Hindlimb muscle (tissue), 1 donor: ENCODE data around the gene SECTM1. TPM values are rescaled to one million over a fixed set of nuclear protein-coding genes. Genes with fewer than 3 reads are reported as not detected.

Experiments used
- DNase-seq: peaks from one replicate; pipeline ENCODE4 v3.0.0-alpha.2; 2013
- polyA plus RNA-seq: library from polyadenylated mRNA; unstranded; fragments of 120-200 nt; gene quantifications from one replicate; pipeline ENCODE4 v1.2.1, GENCODE V29; 2013; ENCODE audit not compliant: insufficient read length

SECTM1 gene
- polyA plus RNA-seq, 1 donor: 5.5 TPM

DNA sequence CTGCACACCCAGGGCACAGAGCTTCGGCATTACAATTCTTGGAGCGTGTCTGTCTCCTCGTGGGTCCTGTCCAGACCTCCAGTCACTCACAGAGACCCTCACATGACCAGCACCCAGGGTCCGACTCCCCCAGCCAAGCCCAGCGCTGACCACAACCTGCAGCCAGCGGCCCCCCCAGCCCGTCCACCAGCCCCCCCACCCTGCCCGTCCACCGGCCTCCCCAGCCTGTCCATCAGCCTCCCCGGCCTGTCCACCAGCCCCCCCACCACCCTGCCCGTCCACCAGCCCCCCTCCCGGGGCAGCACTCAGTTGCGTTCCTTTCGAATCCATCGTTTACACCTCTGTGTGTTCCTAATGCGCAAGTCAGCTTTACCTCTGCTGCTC lies 5.8 kb downstream of the SECTM1 start:
- DNase-seq: no peak

DNA sequence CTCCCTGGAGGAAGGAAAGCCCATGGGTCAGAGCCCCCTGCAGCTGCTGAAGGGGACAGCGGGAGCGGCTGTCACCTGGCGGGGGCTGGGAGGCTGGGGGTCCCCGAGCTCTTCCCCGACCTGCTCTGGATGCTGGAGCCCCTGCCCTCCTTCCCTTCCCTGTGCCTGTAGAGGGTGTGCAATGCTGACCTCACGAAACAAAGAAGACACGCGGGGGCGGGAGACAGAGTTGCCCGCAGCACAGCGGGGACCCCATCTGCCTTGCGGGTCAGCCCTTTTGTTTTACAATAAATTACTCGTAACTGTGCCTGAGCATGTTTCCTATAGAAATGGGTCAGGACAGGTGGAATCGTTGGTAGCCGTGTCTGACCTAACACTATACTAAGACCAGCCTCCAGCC lies 6.3 kb downstream of the SECTM1 start:
- no peak for DNase-seq

DNA sequence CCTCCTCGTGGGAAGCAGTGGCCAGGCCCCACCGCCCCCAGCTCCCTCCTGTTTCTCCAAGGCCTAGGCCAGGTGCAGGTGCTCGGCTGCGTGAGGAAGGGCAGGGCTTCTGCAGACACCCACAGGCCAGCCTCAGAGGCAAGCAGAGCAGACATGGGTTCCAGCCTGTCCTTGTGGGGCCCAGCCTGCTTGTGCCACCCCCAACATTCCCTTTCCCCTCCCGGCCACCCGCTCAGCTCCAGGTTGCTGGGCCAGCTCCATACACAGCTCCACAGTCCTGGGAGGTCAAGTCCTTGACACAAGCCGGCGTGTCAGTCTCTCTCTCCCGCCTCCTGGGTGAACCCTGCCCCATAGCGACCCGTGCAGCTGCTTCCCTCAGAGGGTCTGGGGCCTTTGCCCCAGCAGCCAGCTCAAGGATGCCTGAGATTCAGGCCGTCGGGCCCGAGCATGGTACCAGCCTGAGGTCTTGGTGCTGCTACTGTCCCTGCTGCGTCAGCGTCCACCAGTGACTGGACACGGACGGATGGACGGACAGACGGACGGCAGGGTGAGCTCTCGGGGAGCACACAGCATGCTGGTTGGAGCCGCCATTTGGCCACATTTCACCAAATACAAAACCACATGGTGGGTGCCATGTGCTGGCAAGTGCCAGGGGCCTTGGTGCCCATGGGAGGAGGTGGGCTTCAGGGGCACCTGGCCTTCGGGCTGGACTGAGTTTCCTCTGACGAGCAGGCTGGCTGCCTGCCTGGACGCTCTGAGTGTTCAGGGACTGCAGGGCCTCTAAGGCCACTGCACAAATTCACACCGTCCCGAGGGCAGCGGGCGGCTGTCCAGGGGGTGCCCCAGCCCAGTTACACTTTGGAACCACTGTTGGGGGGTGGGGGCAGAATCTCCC lies 8.0 kb downstream of the SECTM1 start:
- DNase-seq: no peak

DNA sequence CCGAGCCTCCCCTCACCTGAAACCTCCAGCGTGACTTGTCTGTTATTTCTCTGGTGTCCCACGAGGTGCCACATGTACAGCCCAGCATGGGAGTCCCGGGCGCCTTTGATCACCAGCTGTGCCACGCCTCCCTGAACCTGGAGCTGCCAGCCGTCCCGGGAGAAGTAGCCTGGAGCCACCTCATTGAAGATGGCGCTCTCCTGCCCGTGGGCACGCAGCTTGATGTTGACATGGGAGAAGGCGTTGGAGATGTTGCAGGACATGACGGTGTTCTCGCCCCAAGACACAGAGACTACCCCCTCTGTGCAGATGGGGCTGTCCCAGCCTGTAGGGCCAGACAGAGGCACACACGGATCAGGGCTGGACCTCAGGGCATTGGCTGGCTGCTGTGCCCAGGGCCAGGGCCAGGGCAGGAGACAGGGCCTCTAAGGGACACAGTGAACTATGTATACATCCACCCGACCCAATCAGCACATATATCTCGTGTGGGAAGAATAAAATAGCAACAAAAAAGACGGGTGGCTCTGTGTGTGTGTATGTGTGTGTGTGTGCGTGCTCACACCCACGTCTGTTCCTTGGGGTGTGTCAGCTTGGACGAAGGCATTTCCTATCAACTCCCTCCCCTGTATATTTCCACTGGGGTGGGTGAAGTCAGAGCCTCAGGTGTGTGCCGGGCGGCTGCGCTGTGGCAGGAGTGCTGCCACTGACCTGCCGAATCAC lies 8.8 kb downstream of the SECTM1 start:
- DNase-seq: no peak

DNA sequence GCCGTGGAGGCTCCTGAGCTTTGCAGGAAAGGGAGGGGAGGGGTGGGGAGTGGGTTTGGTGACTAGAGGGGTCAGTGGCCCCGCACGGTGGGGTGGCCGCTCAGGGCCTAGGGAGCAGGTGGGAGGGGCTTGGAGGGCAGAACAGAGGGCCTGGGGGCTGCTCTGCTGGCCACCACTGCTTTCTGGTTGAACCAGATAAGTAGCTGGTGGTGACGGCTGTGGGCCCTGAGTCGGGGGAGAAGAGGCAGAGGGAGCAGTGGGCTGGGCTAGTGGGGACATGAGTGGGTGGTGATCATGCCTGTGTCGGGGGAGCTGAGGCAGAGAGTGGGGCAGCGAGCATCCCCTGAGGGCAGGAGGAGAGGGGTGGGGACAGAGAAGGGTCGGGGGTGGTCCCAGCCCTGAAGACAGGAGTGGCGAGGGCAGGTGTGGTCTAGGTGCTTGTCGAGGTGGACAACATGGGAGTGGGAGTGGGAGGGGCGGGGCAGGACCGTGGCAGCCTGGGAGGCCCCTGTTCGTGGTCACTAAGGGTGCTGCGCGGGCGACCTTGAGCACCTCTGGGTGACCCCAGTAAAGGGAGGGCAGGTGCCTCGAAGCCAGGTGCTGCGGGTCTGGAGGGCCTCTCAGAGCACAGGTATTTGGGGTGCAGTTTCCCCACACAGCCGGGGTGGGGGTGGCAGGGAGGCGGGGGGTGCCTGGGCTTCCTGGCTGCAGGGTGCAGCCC lies 9.9 kb downstream of the SECTM1 start:
- no peak for DNase-seq

DNA sequence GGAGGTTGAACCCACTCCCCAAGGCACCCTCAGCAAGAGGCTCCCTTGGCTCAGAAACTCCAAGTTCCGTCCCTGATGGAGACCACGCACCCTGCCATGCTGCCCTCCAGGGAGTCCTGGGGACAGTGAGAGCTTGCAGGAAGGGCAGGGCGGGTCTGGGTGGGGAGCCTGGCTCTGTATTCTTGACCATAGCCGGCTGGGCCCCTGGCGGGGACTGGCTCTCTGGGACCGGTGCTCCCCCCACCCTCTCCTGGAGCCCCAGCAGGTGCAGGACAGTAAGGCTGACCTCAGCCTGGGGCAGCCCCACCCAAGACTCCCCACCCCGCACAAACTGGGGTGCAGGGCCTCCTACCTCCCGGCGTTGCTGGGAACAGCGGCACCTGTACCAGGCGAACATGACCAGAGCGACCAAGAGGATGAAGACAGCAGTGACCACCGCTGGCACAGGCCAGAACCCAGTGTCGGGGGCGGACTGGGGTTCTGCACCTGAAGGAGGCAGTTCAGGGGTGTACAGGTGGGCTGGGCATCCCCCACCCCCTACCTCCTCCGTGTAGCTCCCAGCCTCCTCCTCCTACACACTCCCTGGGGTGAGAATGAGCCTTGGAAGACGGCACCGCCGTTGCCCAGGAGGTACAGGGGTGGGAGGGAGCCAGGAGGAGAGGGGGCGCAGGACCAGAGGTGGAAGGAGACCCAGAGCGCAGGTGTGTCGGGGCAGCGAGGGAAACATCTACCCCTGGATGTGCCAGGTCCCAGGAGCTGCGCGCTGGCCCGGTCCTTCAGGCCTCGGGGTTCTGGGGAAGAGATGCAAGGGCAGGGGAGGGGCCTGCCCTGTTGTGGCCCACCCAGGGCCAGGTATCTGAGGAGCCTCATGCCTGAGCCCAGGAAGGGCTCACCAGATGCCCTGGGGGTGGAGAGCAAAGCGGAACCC lies 10.8 kb downstream of the SECTM1 start:
- DNase-seq: no peak

DNA sequence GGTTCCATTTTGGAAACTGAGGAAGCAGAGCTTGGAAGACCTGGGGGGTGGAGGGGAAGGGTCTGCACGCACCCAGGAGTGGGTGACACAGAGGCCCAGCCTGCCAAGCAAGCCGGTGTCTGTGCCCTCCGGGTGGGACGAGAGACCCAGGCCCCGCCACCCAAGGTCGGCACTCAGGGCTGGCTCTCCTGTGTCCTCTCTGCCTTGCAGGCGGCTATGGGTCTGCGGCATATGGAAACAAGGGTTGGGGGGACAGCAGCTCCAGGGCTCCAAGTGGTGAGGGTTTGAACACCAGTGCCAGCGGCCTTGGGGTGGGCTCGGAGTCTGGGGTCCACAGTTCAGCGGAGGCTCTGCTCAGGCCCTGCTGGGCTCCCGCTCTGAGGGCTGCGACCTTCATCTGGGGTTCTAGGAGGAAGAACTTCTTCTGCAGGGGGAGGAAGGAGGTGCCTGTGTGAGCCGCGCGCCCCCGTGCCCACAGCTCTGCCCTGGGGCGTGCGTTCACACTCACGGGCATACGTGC lies 11.6 kb downstream of the SECTM1 start:
- DNase-seq: no peak

DNA sequence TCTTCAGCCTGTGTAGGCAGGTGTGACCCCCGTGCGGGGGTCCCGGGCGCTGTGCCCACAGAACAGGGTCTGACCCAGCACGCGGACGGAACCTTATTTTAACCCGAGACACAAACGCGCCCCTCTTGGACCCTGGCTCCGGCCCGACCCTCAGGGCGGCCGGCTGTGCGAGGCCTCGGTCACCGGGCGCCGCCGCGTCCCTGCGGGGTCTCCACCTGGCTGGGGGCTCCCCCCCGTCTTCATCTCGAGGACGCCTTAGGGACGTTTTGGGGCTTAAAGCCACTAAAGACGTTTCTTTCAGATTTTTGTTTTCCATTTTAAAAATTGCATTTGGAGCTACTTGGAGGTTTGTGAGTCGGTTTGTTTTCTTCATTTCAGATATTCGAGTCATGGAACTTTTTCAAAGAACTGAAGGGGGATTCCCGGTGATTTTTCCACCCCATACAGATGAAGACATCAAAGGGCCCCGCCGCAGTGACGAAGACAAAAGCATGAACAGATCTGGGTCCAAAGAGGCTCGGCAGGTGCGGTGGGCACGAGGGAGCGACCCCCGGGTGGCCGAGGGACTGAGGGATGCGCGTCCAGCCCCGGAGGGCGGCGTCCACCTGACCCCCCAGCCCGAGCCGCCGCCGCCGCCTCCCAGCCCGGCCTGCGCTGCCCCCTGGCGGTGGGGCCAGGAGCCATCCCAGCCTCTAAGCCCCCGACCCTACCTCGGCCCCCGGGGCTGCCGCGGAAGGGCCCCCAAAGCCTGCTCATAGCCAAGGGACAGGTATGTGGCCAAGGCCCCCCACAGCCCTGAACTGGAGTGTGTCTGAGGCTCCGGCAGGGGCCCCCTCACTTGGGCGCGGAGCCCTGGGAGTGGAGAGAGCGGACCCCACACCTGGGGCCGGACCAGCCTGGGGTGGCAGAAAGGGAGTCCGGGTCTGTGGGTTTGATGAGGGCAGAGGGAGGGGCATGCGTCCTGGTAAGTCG lies 12.3 kb downstream of the SECTM1 start:
- DNase-seq: no peak

DNA sequence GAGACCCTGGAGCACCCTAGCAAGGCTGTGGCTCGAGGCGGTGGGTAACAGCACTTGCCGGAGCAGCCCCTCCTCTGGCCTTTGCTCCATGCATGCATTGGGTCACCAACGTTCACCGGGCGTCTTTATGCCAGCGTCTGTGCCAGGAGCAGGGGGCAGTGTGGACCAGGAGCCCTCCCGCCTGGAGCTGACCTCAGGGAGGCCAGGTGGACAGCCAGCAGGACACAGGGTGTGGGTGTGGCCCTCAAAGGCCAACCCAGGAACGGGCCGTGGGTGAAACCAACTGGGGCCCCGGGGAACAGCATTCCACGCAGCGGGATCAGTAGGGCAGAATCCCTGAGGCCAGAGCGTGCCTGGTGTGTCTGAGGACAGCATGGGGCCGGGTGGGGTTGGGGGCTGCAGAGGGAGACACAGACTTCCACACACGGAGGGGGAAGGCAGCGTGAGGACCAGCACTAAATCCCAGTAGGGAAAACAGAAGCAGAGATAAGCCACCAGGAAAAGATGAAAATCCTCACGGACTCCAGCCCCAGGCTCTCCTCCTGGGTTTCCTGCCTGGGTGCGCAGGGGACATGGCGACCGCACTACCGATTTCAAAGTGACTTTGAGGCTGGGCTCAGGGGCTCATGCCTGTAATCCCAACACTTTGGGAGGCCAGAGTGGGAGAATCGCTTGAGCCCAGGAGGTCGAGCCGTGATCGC lies 13.3 kb downstream of the SECTM1 start:
- no peak for DNase-seq

DNA sequence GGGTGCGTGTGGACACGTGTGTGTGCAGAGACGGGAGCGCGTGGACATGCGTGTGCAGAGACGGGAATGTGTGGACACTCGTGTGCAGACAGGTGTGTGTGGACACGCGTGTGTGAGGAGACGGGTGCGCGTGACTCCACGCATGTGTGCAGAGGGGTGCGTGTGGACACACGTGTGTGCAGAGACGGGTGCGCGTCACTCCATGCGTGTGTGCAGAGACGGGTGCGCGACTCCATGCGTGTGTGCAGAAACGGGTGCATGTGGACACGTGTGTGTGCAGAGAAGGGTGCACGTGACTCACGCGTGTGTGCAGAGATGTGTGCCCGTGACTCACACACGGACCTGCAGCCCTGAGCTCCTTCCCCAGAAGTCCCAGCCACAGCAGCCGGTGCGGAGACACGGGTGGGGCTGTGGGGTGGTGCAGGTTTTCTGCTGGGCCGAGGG lies 13.9 kb downstream of the SECTM1 start:
- no peak for DNase-seq

DNA sequence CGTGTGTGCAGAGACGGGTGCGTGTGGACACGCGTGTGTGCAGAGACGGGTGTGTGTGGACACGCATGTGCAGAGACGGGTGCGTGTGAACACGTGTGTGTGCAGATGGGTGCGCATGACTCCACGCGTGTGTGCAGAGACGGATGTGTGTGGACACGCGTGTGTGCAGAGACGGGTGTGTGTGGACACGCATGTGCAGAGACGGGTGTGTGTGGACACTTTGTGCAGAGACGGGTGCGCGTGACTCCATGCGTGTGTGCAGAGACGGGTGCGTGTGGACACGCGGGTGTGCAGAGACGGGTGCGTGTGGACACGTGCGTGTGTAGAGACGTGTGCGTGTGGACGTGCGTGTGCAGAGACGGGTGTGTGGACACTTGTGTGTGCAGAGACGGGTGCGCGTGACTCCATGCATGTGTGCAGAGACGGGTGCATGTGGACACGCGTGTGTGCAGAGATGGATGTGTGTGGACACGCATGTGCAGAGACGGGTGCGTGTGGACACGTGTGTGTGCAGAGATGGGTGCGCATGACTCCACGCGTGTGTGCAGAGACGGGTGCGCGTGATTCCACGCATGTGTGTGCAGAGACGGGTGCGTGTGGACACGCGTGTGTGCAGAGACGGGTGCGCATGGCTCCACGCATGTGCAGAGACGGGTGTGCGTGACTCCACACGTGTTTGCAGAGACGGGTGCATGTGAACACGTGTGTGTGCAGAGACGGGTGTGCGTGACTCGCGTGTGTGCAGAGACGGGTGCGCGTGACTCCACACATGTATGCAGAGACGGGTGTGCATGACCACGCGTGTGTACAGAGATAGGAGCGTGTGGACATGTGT lies 14.6 kb downstream of the SECTM1 start:
- no peak for DNase-seq

DNA sequence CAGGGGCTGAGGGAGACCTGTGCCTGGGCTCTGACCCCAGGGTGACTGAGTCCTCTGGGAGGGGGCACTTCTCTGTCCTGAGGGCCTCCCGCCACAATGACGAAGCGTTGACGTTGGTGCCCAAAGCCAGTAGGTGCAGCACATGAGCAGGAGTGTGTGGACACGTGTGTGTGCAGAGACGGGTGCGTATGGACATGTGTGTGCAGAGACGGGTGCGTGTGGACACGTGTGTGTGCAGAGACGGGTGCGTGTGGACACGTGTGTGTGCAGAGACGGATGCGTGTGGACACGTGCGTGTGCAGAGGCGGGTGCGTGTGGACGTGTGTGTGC lies 15.4 kb downstream of the SECTM1 start:
- no peak for DNase-seq

DNA sequence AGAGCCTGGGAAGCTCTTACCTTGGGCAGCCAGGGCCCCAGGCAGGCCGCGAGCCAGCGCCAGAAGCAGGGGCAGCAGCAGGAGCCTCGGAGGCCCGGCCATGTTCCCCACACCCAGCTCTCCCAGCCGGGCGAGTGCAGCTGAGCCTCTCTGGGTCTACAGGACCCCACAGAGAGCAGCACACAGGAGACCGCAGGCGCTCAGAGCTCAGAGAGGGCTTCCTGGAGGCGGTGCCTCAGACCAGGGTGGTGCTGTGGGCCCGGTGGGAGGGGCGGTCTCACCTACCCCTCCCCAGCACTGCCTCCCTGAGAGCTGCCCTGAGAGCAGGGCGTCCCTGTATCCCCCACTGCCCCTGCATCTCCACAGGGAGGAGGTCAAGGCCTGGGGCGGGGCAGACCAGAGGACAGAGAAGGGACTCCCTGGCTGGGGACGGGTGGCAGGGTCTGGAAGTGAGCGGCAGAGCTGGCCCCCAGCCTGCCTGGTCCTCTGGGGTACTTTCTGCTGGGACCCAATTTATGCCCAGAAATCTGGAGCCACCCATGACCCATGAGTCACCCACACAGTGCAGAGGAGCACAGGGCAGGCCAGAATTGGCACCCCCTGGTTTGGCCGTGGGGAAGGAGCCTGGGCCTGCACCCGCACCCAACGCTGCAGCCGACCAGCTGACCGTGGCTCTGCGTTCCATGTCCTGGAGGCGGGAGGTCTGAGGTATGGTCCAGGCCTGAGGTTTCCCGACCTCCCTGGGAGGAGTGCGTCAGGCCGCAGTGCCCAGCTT lies 16.0 kb downstream of the SECTM1 start, which contains the start of gene CD7:
CD7 (minus strand) TSS at position 215 of the 775 bp plus-strand sequence; CDS start at position 102, 113 bp downstream.
- no peak for DNase-seq

DNA sequence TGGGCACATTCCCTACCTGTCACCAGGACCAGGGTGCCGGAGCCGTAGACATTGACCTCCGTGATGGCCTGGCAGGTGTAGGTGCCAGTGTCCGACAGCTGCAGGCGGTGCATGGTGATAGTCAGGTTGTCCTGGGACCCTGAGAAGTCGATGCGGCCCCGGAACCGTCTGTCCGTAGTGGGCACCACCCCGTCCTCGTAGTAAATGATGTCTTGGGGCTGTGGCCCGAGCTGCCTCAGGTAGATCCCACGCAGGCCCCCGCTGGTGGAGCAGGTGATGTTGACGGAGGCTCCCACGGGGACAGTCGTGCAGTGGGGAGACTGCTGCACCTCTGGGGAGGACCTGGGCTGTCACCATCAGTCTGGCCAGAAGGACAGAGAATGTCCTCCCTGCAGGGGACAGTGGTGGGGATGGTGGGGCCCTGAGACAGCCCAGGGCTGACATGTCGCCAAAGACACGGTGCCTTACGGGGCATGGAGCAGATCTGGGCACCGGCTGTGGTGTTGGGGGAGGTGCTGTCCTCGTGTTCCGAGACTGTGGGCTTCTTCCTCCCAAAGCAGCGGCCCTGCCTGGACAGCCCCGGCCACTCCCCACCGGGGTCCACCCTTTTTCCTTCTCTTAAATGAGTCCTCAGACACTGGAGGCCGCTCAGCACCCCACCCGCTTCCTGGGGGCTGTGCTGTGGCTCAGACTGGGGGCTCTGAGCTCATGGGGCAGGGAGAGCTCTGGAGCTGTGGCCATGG lies 16.7 kb downstream of the SECTM1 start:
- DNase-seq: no peak

DNA sequence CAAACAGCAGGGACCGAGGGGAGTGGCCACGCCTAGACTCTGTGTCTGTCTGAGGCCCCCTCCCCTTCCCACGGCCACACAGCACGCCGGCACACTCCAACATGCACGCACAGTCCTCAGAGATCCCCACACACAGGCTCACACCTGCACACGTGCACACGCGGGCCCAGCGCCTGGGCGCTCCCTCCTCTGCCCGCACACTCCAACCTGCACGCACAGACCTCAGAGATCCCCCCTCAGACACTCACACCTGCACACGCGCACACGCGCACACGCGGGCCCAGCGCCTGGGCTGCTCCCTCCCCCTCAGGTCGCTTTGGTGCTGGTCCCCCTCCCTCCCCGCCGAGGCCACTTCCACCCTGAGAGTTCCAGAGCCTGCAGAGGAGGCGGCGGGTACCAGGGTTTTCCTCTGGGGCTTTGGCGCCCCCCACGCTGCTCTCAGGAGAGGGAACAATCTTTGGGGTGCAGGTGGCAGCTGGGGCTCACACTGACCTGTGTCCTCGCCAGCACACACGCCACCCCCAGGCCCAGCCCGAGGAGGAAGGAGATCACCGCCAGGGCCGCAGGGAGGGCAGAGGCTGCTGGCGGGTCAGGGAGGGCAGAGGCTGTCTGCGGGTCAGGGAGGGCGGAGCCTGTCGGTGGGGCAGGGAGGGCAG lies 17.7 kb downstream of the SECTM1 start:
- DNase-seq: no peak

DNA sequence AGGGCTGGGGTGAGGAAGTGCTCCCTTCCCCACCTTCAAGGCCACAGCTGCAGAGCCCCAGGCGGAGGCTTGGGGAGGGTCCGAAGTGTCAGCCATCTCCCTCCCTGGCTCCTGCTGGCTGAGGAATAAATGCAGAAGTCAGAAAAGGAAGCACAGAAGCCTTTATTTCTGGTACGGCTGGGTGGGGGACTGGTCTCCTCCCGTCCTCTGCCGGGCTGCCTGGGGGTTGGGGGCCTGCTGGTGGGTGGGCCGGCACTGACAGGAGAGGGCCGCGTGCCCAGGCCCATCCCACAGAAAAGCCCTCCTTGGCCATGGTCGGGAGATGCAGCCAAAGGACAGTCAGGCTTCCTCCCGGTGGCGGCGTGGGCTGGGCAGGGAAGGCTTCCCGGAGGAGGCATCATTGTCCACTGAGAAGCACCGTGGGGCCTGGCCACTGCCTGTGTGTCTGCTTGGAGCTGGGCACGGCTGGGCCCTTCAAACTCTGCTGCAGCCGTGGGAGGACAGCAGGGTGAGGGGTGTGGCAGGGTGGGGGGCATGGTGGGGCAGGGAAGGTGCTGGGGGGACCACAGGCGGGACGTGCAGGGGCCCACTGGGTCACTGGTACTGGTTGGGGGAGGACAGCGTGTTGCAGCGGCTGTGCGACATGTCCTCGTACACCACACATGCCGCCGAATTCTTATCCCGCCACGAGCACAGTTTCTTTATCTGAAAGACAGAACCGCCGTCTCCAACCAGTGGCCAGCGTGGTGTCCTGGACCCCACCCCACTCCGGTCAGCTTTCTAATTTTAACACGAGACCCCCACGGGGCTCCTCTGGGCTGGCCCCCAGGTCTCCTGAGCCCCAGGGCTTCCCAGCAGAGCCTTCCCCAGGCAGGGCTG lies 18.6 kb downstream of the SECTM1 start:
- no peak for DNase-seq
